ENCODE results near the gene ERC1.

Gene ERC1

GRCh38 chr12:1290716-1291115 lies 299.7 kb downstream of the ERC1 start:
- ChIA-PET CTCF (no interaction called here), POLR2A (ENCODE audit: low non-redundant PET) (no interaction called here)
- no peak for DNase-seq (ENCODE audit: low spot score)
- TF ChIP-seq CTCF (conservative IDR thresholded peaks at IDR 0.05; ENCODE audit: low read depth): no peak
- H3K27ac ChIP-seq: no peak overlapping the region

GRCh38 chr12:1291601-1292332 lies 300.7 kb downstream of the ERC1 start:
- POLR2A ChIA-PET (ENCODE audit: low non-redundant PET): no interaction called here
- H3K27ac ChIP-seq: no peak overlapping the region
- DNase-seq (ENCODE audit: low spot score): no peak
- CTCF ChIA-PET: no interaction called here
- TF ChIP-seq CTCF (conservative IDR thresholded peaks at IDR 0.05; ENCODE audit: low read depth): no peak

DNA sequence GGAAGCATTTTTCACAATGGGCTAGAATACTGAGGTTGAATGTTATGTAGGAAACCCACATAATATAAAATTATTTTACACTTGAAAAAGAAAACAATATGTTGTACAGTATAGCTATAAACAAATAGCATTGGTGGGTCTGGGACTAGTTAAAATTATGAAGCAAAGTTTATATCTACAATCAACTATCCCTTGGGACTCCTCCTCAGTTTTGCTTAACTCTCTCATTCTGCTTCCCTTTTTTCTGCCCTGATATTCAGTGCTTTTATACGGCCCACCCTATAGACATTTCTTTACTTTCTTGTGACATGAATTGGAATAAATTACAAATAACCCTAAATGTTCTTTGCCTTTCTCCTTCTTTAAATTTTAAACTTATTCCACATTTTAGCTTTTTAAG lies 302.9 kb downstream of the ERC1 start:
- POLR2A ChIA-PET (ENCODE audit: low non-redundant PET): no interaction called here
- TF ChIP-seq CTCF (conservative IDR thresholded peaks at IDR 0.05; ENCODE audit: low read depth): no peak
- no peak for DNase-seq (ENCODE audit: low spot score)
- CTCF ChIA-PET: interaction anchor here (0.8 kb wide), 1 partner anchor 12 kb away, joined by 3 read pairs; no protein-coding TSS in a partner anchor
- H3K27ac ChIP-seq: no peak overlapping the region

DNA sequence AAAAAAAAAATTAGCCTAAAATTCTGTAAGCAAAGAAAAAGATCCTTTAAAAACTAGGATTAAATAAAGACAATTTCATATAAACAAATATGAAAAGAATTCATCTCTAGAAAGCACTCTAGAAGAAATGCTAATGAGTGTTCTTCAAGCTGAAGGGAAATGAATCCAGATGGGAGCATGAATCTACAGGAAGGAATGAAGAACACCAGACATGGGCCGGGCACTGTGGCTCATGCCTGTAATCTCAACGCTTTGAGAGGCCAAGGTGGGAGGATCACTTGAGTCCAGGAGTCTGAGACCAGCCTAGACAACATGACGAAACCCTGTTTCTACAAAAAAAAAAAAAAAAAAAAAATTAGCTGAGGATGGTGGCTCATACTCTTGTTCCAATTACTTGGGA lies 306.2 kb downstream of the ERC1 start:
- no peak for TF ChIP-seq CTCF (conservative IDR thresholded peaks at IDR 0.05; ENCODE audit: low read depth)
- ChIA-PET POLR2A (ENCODE audit: low non-redundant PET) (no interaction called here), CTCF (interaction anchor here (0.6 to 0.7 kb wide), 2 partner anchors 728 to 1759 kb away, joined by 3 to 4 read pairs; no protein-coding TSS in a partner anchor)
- no peak overlapping the region for H3K27ac ChIP-seq
- no peak for DNase-seq (ENCODE audit: low spot score)

DNA sequence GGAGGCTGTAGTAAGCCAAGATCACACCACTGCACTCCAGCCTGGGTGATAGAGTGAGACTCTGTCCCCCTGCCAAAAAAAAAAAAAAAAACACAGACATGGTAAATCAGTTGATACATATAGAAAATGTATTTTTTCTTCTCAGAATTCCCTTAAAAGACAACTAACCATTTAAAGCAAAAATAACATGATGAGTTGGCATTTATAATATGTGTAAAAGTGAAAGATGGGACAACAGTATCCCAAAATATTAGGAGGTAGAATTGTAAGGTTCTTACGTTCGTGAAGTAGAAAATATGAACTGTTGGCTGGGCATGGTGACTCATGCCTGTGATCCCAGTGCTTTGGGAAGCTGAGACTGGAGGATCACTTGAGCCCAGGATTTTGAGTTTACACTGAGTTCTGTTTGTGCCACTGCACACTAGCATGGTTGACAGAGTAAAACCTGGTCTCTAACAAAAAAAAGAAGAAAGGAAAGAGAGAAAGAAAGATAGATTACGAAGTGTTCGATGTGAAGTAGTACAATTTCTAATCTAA lies 306.7 kb downstream of the ERC1 start:
- no peak for TF ChIP-seq CTCF (conservative IDR thresholded peaks at IDR 0.05; ENCODE audit: low read depth)
- CTCF ChIA-PET: interaction anchor here (0.6 to 0.7 kb wide), 2 partner anchors 728 to 1758 kb away, joined by 3 to 4 read pairs; no protein-coding TSS in a partner anchor
- DNase-seq (ENCODE audit: low spot score): no peak
- POLR2A ChIA-PET (ENCODE audit: low non-redundant PET): no interaction called here
- no peak overlapping the region for H3K27ac ChIP-seq

GRCh38 chr12:1300460-1300859 lies 309.4 kb downstream of the ERC1 start:
- ChIA-PET POLR2A (ENCODE audit: low non-redundant PET) (no interaction called here), CTCF (interaction anchor here (0.9 kb wide), 1 partner anchor 12 kb away, joined by 3 read pairs; no protein-coding TSS in a partner anchor)
- DNase-seq (ENCODE audit: low spot score): no peak
- TF ChIP-seq CTCF (conservative IDR thresholded peaks at IDR 0.05; ENCODE audit: low read depth): no peak
- no peak overlapping the region for H3K27ac ChIP-seq

Measured in RWPE1 (cell line).